Omental fat pad (tissue), 4 donors: ENCODE measurements around the gene LRRC74A. TPM values are rescaled to one million over a fixed set of nuclear protein-coding genes. Genes with fewer than 3 reads are reported as not detected.

Experiments
- ATAC-seq: fragments of 150-250 bp; one replicate; pipeline ENCODE4 v1.9.1; 2016; ENCODE audit warnings: mild to moderate bottlenecking, moderate library complexity; ENCODE audit not compliant: low FRiP score
- DNase-seq: peaks from one replicate; pipeline ENCODE4 v3.0.0-alpha.2; 2019; ENCODE audit warnings: low spot score
- CTCF ChIP-seq, 3 donors: fragments of 450-650 bp; IDR thresholded peaks; one replicate each; pipeline ENCODE4 v1.5.1; 2016 to 2017; ENCODE audit warnings: antibody characterized with exemption in 3 of 3, mild to moderate bottlenecking in 3 of 3, moderate library complexity in 2 of 3
- total RNA-seq, 4 donors: library from RNA; depleted of rRNA; stranded (reverse); fragments of >200 nt; gene quantifications; one replicate each; pipeline ENCODE4 v1.1.0, GENCODE V29; 2016

The LRRC74A gene
- total RNA-seq, 4 donors from 2014 or later, result not detected

- no peak for TF ChIP-seq CTCF (IDR thresholded peaks at IDR 0.05)
- ATAC-seq, result peak; percentile 96
- DNase-seq, result peak; percentile 69
Observed at GRCh38 chr14:76918782-76919394, 92.7 kb downstream of the LRRC74A start.

Other genes with a start within 250 kb of the LRRC74A start
- 10 to 100 TPM in 2 of 4 donors, 1 to 10 TPM in 2; 5.6 to 22.9 (median 11.0) TPM for gene VASH1, start 64.9 kb upstream of the LRRC74A start, total RNA-seq
- 10 to 100 TPM; 11.8 to 18.8 (median 16.3) TPM for gene ANGEL1, start 13.5 kb upstream of the LRRC74A start, total RNA-seq
- 10 to 100 TPM; 31.1 to 70.0 (median 34.4) TPM for gene IRF2BPL, start 202.3 kb downstream of the LRRC74A start, total RNA-seq